SK-N-SH (cell line): ENCODE data around the gene TNRC6B. TPM values are rescaled to one million over a fixed set of nuclear protein-coding genes. Genes with fewer than 3 reads are reported as not detected.

Experiments
- CTCF ChIA-PET: fragments of 300-600, 350-600 bp; formaldehyde crosslinking; extraction: SDS; loops from one replicate; lab custom pipeline; 2021; lab: Yijun Ruan, JAX
- POLR2A ChIA-PET: fragments of 350-600 bp; sonication (Branson Sonifier 250); formaldehyde crosslinking; extraction: SDS; loops from one replicate; lab custom pipeline; 2020; ENCODE audit warnings: antibody characterized with exemption, inconsistent platforms; lab: Yijun Ruan, JAX
- DNase-seq: peaks from one replicate; pipeline ENCODE4 v3.0.0; 2012
- H2AFZ ChIP-seq: fragments of 200-600 bp; sonication (generic); 2 replicates; pipeline ENCODE4 v1.8.1; 2016; ENCODE audit warnings: antibody characterized with exemption, mild to moderate bottlenecking, low read depth
- H3F3A ChIP-seq: fragments of 200-600 bp; sonication (generic); replicated peaks from 2 replicates; pipeline ENCODE3; 2016; ENCODE audit warnings: antibody characterized with exemption, mild to moderate bottlenecking; ENCODE audit not compliant: insufficient read depth
- H3K27ac ChIP-seq, 2 experiments: fragments of 200-500 bp in 1 of 2; fragments of 200-600 bp in 1 of 2; sonication (Bioruptor generic) in 1 of 2; sonication (generic), shearing (Covaris generic) in 1 of 2; 2 replicates each; pipeline versions ENCODE4 v1.5.1 to v1.6.1; 2014 to 2016; ENCODE audit warnings: low read depth in 2 of 2, inconsistent platforms in 1 of 2, low read length in 1 of 2, mild to moderate bottlenecking in 1 of 2, mixed read lengths in 1 of 2
- H3K27me3 ChIP-seq: fragments of 200-600 bp; sonication (generic), shearing (Covaris generic); 2 replicates; pipeline ENCODE4 v1.6.1; 2016; ENCODE audit warnings: mixed run types; ENCODE audit not compliant: insufficient read depth
- H3K36me3 ChIP-seq, 2 experiments: fragments of 200-500 bp in 1 of 2; fragments of 200-600 bp in 1 of 2; sonication (Bioruptor generic) in 1 of 2; sonication (generic) in 1 of 2; replicated peaks in 1 of 2; 2 replicates each; pipeline versions ENCODE3 to v1.5.1; 2014 to 2016; ENCODE audit warnings: low read length in 1 of 2, mild to moderate bottlenecking in 1 of 2; ENCODE audit not compliant: insufficient read depth in 2 of 2, control insufficient read depth in 1 of 2
- H3K4me1 ChIP-seq, 2 experiments: fragments of 200-500 bp in 1 of 2; fragments of 200-600 bp in 1 of 2; sonication (Bioruptor generic) in 1 of 2; sonication (generic), shearing (Covaris generic) in 1 of 2; 2 replicates each; pipeline versions ENCODE4 v1.5.1 to v1.6.1; 2014 to 2016; ENCODE audit warnings: low read depth in 1 of 2, low read length in 1 of 2, mixed run types in 1 of 2; ENCODE audit not compliant: insufficient read depth in 2 of 2, control insufficient read depth in 1 of 2
- H3K4me2 ChIP-seq: fragments of 200-600 bp; sonication (generic), shearing (Covaris generic); 2 replicates; pipeline ENCODE4 v1.6.1; 2017; ENCODE audit warnings: mixed run types
- H3K4me3 ChIP-seq, 2 experiments: fragments of 200-500 bp in 1 of 2; fragments of 200-600 bp in 1 of 2; sonication (Bioruptor generic) in 1 of 2; sonication (generic), shearing (Covaris generic) in 1 of 2; 2 replicates each; pipeline versions ENCODE4 v1.5.1 to v1.8.1; 2014 to 2016; ENCODE audit warnings: low read depth in 2 of 2, inconsistent platforms in 1 of 2, low read length in 1 of 2, mild to moderate bottlenecking in 1 of 2, mixed read lengths in 1 of 2, moderate library complexity in 1 of 2
- H3K79me2 ChIP-seq: fragments of 200-600 bp; sonication (generic); 2 replicates; pipeline ENCODE4 v1.8.1; 2017; ENCODE audit warnings: mild to moderate bottlenecking; ENCODE audit not compliant: insufficient read depth
- H3K9ac ChIP-seq: fragments of 200-600 bp; sonication (generic); 2 replicates; pipeline ENCODE4 v1.6.1; 2017; ENCODE audit warnings: mixed run types
- H3K9me2 ChIP-seq: fragments of 200-600 bp; sonication (generic); 2 replicates; pipeline ENCODE4 v1.6.1; 2017; ENCODE audit warnings: mixed run types
- H3K9me3 ChIP-seq: fragments of 200-600 bp; sonication (generic); 2 replicates; pipeline ENCODE4 v1.6.1; 2017; ENCODE audit warnings: mixed run types, mild to moderate bottlenecking, moderate library complexity
- H4K20me1 ChIP-seq: fragments of 200-600 bp; sonication (generic); 2 replicates; pipeline ENCODE4 v1.6.1; 2017; ENCODE audit warnings: mild to moderate bottlenecking, mixed run types; ENCODE audit not compliant: insufficient read depth
- CHD2 ChIP-seq: fragments of 150-350 bp; IDR thresholded peaks from 2 replicates; pipeline ENCODE4 v1.6.1; 2018; ENCODE audit warnings: low read length; ENCODE audit not compliant: partially characterized antibody
- GABPA ChIP-seq: IDR thresholded peaks from 2 replicates; pipeline ENCODE4 v1.4.0; 2012; ENCODE audit warnings: low read depth, mild to moderate bottlenecking
- JUND ChIP-seq: IDR thresholded peaks from 2 replicates; pipeline ENCODE4 v1.4.0; 2012
- MAX ChIP-seq: IDR thresholded peaks from 2 replicates; pipeline ENCODE4 v1.4.0; 2012; ENCODE audit warnings: low read depth
- RXRA ChIP-seq: IDR thresholded peaks from 2 replicates; pipeline ENCODE4 v1.4.0; 2012; ENCODE audit warnings: low read depth, mild to moderate bottlenecking, borderline replicate concordance
- TEAD4 ChIP-seq: IDR thresholded peaks from 2 replicates; pipeline ENCODE4 v1.4.0; 2012; ENCODE audit warnings: mild to moderate bottlenecking, borderline replicate concordance; ENCODE audit not compliant: insufficient read depth
- WGBS: methylation state at CpG from one replicate; pipeline ENCODE4 v1.1.6; 2017; ENCODE audit warnings: low lambda C conversion rate; 5-methylcytosine and 5-hydroxymethylcytosine counted together
- polyA plus RNA-seq, 3 experiments: library from polyadenylated mRNA; depleted of rRNA; stranded (reverse); fragments of >200 nt; gene quantifications; 2 replicates each; pipeline ENCODE4 v1.2.3, GENCODE V29; 2012
- TF ChIP-seq, protein P1 (sequence below): IDR thresholded peaks from 2 replicates; pipeline ENCODE4; 2012
- TF ChIP-seq, protein P2 (sequence below): fragments of 200-600 bp; sonication (generic); IDR thresholded peaks from 2 replicates; pipeline ENCODE4 v1.6.1; 2017; ENCODE audit warnings: antibody characterized with exemption, mild to moderate bottlenecking, moderate library complexity
- TF ChIP-seq, protein P3 (sequence below): fragments of 150-350 bp; IDR thresholded peaks from 2 replicates; pipeline ENCODE4 v1.6.1; 2017; ENCODE audit warnings: antibody characterized with exemption, low read length, low read depth, borderline replicate concordance
- TF ChIP-seq, protein P4 (sequence below): IDR thresholded peaks from 2 replicates; pipeline ENCODE4 v1.6.1; 2012; ENCODE audit warnings: mild to moderate bottlenecking, low read depth, low read length, moderate library complexity

The TNRC6B gene
- polyA plus RNA-seq, 1 of the 3 experiments (the other 2 are of a cell fraction): 1.2 TPM

- Histone ChIP-seq H3K79me2 (no peaks in the 10 kb centered on the region), H3K9me2 (no peaks in the 10 kb centered on the region), H3K9me3 (no peaks in the 10 kb centered on the region), H3K9ac (peak overlapping the region; percentile 14; the same call in 1 of the 2 replicates), H4K20me1 (0 out of 2 replicates have a peak, but pooled peaks cover 4% of the 10 kb centered on the region), H3K27me3 (no peaks in the 10 kb centered on the region), H3K27ac (peak overlapping the region in 1 of 2 experiments; percentile 88; a peak in 2 of 4 replicates), H3F3A (peaks cover 21% of the 10 kb centered on the region), H3K36me3 (peaks cover 15 to 19% of the 10 kb centered on the region in 2 experiments), H3K4me3 (no peak overlapping the region), H3K4me1 (peaks cover 0 to 6% of the 10 kb centered on the region in 2 experiments; a peak in 2 of 4 replicates), H2AFZ (no peak overlapping the region), H3K4me2 (peak overlapping the region; percentile 80; the same call in 1 of the 2 replicates)
- CTCF ChIA-PET: no interaction called here
- TF ChIP-seq, protein P1, sequence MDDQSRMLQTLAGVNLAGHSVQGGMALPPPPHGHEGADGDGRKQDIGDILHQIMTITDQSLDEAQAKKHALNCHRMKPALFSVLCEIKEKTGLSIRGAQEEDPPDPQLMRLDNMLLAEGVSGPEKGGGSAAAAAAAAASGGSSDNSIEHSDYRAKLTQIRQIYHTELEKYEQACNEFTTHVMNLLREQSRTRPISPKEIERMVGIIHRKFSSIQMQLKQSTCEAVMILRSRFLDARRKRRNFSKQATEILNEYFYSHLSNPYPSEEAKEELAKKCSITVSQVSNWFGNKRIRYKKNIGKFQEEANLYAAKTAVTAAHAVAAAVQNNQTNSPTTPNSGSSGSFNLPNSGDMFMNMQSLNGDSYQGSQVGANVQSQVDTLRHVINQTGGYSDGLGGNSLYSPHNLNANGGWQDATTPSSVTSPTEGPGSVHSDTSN: no peak
- TF ChIP-seq MAX (no peak), CHD2 (no peak)
- TF ChIP-seq, protein P2, sequence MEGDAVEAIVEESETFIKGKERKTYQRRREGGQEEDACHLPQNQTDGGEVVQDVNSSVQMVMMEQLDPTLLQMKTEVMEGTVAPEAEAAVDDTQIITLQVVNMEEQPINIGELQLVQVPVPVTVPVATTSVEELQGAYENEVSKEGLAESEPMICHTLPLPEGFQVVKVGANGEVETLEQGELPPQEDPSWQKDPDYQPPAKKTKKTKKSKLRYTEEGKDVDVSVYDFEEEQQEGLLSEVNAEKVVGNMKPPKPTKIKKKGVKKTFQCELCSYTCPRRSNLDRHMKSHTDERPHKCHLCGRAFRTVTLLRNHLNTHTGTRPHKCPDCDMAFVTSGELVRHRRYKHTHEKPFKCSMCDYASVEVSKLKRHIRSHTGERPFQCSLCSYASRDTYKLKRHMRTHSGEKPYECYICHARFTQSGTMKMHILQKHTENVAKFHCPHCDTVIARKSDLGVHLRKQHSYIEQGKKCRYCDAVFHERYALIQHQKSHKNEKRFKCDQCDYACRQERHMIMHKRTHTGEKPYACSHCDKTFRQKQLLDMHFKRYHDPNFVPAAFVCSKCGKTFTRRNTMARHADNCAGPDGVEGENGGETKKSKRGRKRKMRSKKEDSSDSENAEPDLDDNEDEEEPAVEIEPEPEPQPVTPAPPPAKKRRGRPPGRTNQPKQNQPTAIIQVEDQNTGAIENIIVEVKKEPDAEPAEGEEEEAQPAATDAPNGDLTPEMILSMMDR: no peak
- no peak for DNase-seq
- POLR2A ChIA-PET: no interaction called here
- 76% methylated on average over 6 of the region's 6 CpGs for WGBS
Observed at GRCh38 chr22:40308999-40309573, 131.4 kb downstream of the TNRC6B start.

GRCh38 chr22:40309631-40310030 is 131.9 kb downstream of the TNRC6B start:
- TF ChIP-seq, protein P3, sequence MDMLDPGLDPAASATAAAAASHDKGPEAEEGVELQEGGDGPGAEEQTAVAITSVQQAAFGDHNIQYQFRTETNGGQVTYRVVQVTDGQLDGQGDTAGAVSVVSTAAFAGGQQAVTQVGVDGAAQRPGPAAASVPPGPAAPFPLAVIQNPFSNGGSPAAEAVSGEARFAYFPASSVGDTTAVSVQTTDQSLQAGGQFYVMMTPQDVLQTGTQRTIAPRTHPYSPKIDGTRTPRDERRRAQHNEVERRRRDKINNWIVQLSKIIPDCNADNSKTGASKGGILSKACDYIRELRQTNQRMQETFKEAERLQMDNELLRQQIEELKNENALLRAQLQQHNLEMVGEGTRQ: no peak
- TF ChIP-seq, protein P4, sequence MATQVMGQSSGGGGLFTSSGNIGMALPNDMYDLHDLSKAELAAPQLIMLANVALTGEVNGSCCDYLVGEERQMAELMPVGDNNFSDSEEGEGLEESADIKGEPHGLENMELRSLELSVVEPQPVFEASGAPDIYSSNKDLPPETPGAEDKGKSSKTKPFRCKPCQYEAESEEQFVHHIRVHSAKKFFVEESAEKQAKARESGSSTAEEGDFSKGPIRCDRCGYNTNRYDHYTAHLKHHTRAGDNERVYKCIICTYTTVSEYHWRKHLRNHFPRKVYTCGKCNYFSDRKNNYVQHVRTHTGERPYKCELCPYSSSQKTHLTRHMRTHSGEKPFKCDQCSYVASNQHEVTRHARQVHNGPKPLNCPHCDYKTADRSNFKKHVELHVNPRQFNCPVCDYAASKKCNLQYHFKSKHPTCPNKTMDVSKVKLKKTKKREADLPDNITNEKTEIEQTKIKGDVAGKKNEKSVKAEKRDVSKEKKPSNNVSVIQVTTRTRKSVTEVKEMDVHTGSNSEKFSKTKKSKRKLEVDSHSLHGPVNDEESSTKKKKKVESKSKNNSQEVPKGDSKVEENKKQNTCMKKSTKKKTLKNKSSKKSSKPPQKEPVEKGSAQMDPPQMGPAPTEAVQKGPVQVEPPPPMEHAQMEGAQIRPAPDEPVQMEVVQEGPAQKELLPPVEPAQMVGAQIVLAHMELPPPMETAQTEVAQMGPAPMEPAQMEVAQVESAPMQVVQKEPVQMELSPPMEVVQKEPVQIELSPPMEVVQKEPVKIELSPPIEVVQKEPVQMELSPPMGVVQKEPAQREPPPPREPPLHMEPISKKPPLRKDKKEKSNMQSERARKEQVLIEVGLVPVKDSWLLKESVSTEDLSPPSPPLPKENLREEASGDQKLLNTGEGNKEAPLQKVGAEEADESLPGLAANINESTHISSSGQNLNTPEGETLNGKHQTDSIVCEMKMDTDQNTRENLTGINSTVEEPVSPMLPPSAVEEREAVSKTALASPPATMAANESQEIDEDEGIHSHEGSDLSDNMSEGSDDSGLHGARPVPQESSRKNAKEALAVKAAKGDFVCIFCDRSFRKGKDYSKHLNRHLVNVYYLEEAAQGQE: no peak
- no peak for TF ChIP-seq TEAD4
- no peak for TF ChIP-seq GABPA
- TF ChIP-seq RXRA: no peak
- TF ChIP-seq JUND: no peak
- H3K27me3 ChIP-seq: no peaks in the 10 kb centered on the region
- peak overlapping the region; percentile 80; the same call in 1 of the 2 replicates for H3K4me2 ChIP-seq
- H3K4me3 ChIP-seq: no peak overlapping the region
- peaks cover 15 to 25% of the 10 kb centered on the region in 2 experiments for H3K36me3 ChIP-seq
- no peaks in the 10 kb centered on the region for H3K79me2 ChIP-seq
- ChIA-PET CTCF (interaction anchor here (1.7 kb wide), 1 partner anchor 38 kb away, joined by 3 read pairs; no protein-coding TSS in a partner anchor), POLR2A (no interaction called here)
- H3K9me3 ChIP-seq: no peaks in the 10 kb centered on the region
- peaks cover 0 to 6% of the 10 kb centered on the region in 2 experiments; a peak in 2 of 4 replicates for H3K4me1 ChIP-seq
- H4K20me1 ChIP-seq: 0 out of 2 replicates have a peak, but pooled peaks cover 4% of the 10 kb centered on the region
- H3F3A ChIP-seq: peaks cover 21% of the 10 kb centered on the region
- H3K27ac ChIP-seq: peak overlapping the region; percentile 16 to 88; a peak in 3 of 4 replicates
- no peak for DNase-seq
- no peak overlapping the region for H2AFZ ChIP-seq
- H3K9ac ChIP-seq: peak overlapping the region; percentile 14; the same call in 1 of the 2 replicates
- H3K9me2 ChIP-seq: no peaks in the 10 kb centered on the region
